ENCODE results near the gene PHTF1.

Gene PHTF1

DNA sequence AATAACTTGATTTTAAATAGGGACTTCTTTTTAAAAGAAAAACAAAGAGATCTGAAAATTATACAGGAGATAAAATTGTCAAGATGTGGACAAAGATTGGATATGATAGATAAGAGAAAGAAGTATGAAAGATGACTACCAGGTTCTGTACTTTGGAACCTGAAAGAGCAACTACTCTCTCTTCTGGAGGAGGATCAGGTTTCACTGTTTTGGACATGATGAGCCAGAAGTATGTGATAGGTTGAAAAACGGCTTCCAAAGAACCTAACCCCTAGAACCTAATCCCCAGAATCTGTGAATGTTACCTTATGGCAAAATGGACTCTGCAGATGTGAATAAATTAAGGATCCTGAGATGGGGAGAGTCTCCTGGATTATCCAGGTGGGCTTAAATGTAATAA is 26.8 kb upstream of the PHTF1 start:
- no peak for DNase-seq (ENCODE audit: low spot score)
- Mint-ChIP-seq H3K27ac (peak overlapping the region; percentile 16), H3K36me3 (ENCODE audit: low read depth) (peaks cover 52% of the 10 kb centered on the region)

DNA sequence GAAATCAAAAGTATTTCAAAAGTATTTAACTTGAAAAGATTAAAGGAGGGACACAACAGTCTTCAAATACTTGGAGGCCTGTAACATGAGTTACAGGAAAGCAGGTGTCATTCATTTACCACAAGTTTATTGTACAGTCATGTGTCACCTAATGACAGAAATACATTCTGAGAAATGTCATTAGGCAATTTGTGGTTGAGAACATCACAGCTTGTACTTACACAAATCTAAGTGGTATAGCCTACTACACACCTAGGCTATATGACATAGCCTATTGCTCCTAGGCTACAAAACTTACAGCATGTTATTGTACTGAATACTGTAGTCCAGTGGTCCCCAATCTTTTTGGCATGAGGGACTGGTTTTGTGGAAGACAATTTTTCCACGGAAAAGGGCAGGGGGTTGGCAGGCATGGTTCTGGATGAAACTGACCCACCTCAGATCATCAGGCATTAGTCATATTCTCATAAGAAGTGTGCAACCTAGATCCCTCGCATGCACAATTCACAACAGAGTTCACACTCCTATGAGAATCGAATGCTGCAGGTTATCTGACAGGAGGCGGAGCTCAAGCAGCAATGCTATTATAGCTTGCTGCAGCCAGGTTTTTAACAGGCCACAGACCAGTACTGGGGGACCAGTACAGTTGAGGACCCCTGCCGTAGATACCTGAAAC is 25.0 kb upstream of the PHTF1 start:
- peaks cover 35% of the 10 kb centered on the region for H3K36me3 Mint-ChIP-seq (ENCODE audit: low read depth)
- H3K27ac Mint-ChIP-seq: peak overlapping the region; percentile 98
- no peaks in the 10 kb centered on the region for H3K9me3 Mint-ChIP-seq
- H3K4me1 Mint-ChIP-seq (ENCODE audit: low read depth): peaks cover 51% of the 10 kb centered on the region
- no peak for DNase-seq (ENCODE audit: low spot score)
- no peaks in the 10 kb centered on the region for H3K27me3 Mint-ChIP-seq (ENCODE audit: low read depth)
- peak overlapping the region; percentile 84 for H3K4me3 Mint-ChIP-seq

More for the DNA sequence above, 26.8 kb upstream of the PHTF1 start:
- H3K4me3 Mint-ChIP-seq: peak overlapping the region; percentile 3
- H3K4me1 Mint-ChIP-seq (ENCODE audit: low read depth): peaks cover 56% of the 10 kb centered on the region
- no peaks in the 10 kb centered on the region for H3K27me3 Mint-ChIP-seq (ENCODE audit: low read depth)
- H3K9me3 Mint-ChIP-seq: no peaks in the 10 kb centered on the region

DNA sequence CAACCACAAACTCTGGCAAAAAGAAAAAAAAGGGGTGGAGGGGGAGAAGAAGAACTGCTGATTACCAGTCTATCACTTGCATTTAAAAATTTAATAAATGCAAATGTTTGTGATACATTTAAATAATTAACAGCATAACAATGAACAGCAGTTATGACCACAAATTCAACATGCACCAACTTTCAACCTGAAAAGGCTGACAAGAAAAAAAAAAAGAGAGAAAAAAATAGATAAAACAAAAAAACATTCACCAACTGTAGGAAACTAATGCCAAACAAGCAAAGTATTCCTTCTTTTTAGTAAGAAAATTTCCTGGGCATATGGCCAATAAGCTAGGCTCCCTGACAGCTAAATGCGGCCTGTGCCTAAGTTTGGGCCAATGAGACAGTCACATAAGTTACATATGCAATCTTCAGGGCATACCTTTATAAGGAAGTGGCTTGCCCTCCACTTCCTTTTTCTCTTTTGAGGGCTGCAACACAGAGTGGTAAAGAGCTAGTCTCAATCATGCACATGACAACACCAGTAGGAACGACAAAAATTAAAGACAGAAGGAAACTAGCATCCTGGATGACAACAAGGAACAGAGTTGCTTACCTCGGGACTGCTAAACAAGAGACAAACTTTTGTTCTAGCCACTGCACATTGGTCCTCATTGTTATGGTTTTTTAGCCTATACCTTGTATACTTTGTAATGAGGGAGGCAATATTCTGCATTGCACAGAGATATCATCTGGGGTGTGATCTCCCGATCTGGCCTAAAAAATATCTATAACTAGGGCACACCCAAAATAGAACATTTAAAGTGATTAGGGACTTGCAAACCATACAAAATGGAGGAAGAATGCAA is 24.2 kb upstream of the PHTF1 start:
- Mint-ChIP-seq H3K9me3 (peaks cover 3% of the 10 kb centered on the region), H3K36me3 (ENCODE audit: low read depth) (peaks cover 34% of the 10 kb centered on the region), H3K4me1 (ENCODE audit: low read depth) (peaks cover 53% of the 10 kb centered on the region), H3K27ac (peak overlapping the region; percentile 98), H3K4me3 (peak overlapping the region; percentile 84), H3K27me3 (ENCODE audit: low read depth) (no peaks in the 10 kb centered on the region)
- DNase-seq (ENCODE audit: low spot score): peak; percentile 32

DNA sequence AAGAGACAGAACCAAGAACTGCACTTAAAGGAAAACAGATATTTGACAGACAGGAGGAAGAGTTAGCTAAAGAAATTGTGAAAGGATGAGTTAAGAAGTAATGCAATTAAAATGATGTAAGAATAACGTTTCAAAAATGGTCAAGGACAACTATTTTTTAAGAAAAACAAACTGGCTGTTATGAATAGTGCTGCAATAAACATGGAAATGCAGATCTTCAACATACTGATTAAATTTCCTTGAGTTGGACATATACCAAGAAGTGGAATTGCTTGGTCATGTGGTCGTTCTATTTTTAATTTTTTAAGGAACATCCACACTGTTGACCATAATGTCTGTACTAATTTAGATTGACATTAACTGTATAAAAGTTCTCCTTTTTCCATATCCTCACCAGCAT is 23.1 kb upstream of the PHTF1 start:
- Mint-ChIP-seq H3K27me3 (ENCODE audit: low read depth) (no peaks in the 10 kb centered on the region), H3K4me3 (no peak overlapping the region), H3K9me3 (peaks cover 5% of the 10 kb centered on the region), H3K4me1 (ENCODE audit: low read depth) (peaks cover 46% of the 10 kb centered on the region), H3K27ac (no peak overlapping the region), H3K36me3 (ENCODE audit: low read depth) (peaks cover 28% of the 10 kb centered on the region)
- DNase-seq (ENCODE audit: low spot score): no peak

DNA sequence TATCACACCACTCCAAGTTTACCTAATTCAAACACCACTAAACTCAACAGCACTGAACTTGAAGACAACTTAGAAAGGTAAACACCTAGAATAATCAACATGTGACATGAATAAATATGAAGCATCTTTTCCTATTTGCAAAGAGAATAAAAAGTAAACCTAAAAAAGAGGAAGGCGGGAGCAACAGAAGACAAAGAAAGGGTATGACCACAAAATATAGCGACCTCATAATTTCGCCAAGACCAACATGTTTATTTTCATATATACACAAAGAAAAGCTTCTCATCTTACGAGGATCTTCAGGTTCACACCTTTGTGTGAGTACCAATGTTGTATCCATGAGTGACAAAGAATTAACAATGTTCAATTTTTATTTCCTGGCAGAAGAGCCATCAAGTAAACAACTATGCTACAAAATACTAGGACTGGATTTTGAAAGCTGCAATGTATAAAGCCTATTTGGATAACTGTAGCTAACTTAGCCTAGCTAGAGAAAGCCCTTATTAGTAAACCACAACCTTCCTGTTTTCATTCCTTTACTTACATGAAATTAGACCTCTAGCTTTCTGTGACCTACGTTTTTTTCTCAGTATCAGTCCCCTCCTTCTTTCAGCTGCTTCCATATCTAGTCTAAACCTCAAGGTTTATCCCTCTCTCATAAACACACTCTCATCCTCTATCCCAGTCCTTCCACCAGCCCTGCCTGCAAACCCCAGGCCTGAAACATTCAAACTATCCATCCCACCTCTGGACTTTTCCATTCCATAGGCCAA is 21.3 kb upstream of the PHTF1 start:
- peaks cover 31% of the 10 kb centered on the region for H3K4me1 Mint-ChIP-seq (ENCODE audit: low read depth)
- peaks cover 5% of the 10 kb centered on the region for H3K9me3 Mint-ChIP-seq
- no peak for DNase-seq (ENCODE audit: low spot score)
- no peaks in the 10 kb centered on the region for H3K27me3 Mint-ChIP-seq (ENCODE audit: low read depth)
- no peak overlapping the region for H3K4me3 Mint-ChIP-seq
- peaks cover 24% of the 10 kb centered on the region for H3K36me3 Mint-ChIP-seq (ENCODE audit: low read depth)
- H3K27ac Mint-ChIP-seq: no peak overlapping the region

DNA sequence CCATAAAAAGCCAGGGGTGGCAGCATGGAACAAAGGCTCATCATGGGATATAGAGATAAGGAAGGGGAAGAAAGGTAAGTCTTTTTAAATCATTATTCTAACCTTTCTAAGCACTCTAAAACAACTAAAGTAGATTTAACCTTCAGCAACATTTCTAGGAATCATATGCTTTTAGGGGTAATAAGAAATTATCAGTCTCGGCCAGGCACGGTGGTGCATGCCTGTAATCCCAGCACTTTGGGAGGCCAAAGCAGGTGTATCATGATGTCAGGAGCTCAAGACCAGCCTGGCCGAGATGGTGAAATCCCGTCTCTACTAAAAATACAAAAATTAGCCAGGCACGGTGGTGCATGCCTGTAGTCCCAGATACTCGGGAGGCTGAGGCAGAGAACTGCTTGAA is 20.3 kb upstream of the PHTF1 start:
- Mint-ChIP-seq H3K4me3 (no peak overlapping the region), H3K4me1 (ENCODE audit: low read depth) (peaks cover 29% of the 10 kb centered on the region), H3K9me3 (peaks cover 5% of the 10 kb centered on the region), H3K27me3 (ENCODE audit: low read depth) (no peaks in the 10 kb centered on the region), H3K27ac (no peak overlapping the region), H3K36me3 (ENCODE audit: low read depth) (peaks cover 27% of the 10 kb centered on the region)
- no peak for DNase-seq (ENCODE audit: low spot score)

DNA sequence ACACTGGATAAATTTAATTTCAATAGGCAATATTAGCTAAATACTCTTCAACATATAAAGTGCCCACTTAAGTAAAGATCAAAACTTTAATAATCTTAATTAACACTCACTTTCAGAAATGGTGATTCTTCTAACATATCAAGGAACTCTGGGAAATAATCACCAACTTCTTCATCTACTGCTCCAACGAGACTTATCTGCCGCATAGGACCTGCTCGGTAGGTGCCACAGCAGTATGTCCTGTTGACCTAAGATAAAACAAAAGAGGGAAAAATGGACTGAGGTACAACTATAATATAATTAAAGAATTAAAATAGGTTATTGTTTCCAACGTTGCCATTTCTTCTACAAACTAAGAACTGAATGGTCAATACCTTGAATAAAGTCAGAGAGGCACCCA is 18.3 kb upstream of the PHTF1 start:
- no peaks in the 10 kb centered on the region for H3K27me3 Mint-ChIP-seq (ENCODE audit: low read depth)
- H3K4me3 Mint-ChIP-seq: no peak overlapping the region
- H3K27ac Mint-ChIP-seq: no peak overlapping the region
- H3K4me1 Mint-ChIP-seq (ENCODE audit: low read depth): peaks cover 9% of the 10 kb centered on the region
- H3K9me3 Mint-ChIP-seq: peaks cover 5% of the 10 kb centered on the region
- DNase-seq (ENCODE audit: low spot score): no peak
- H3K36me3 Mint-ChIP-seq (ENCODE audit: low read depth): peaks cover 29% of the 10 kb centered on the region

DNA sequence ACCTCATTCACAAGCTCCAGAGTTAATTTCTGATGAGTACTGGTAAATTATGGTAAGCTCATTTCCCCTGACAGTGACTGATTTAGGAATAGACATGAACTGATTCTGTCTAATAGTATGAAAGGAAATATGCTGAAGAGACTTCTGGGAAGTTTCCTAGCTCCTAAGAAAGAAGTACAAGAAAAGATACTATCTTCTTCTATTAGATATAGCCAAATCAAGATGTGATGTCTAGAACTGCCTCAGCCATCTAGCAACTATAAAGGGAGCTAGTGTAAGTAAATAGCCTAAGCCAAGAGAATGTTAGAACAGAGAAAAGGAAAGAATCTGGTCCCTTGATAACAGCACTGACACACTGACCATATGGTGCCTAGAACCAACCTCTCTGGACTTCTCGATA is 10.7 kb upstream of the PHTF1 start:
- Mint-ChIP-seq H3K4me3 (no peak overlapping the region), H3K36me3 (ENCODE audit: low read depth) (peaks cover 41% of the 10 kb centered on the region), H3K9me3 (no peaks in the 10 kb centered on the region), H3K27ac (no peak overlapping the region), H3K4me1 (ENCODE audit: low read depth) (peaks cover 39% of the 10 kb centered on the region), H3K27me3 (ENCODE audit: low read depth) (no peaks in the 10 kb centered on the region)
- DNase-seq (ENCODE audit: low spot score): no peak

DNA sequence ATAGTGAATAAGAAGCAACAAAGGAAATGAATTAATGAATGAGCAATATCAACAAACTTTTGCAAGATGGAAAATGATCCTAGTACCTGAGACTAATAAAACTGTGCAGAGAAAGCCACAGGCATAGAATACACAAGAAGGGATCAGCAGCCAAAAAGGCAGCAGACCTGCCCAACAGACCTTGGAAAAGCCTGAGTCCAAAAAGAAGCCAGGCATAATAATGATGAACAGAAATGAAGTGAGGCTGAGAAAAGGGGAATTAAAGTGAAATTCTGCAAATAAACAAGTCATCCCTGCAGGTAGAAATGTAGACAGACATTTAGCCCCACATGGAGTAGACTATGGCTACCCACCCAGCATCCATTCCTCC is 10.3 kb upstream of the PHTF1 start:
- Mint-ChIP-seq H3K27ac (no peak overlapping the region), H3K4me3 (no peak overlapping the region), H3K36me3 (ENCODE audit: low read depth) (peaks cover 41% of the 10 kb centered on the region), H3K27me3 (ENCODE audit: low read depth) (no peaks in the 10 kb centered on the region), H3K4me1 (ENCODE audit: low read depth) (peaks cover 39% of the 10 kb centered on the region), H3K9me3 (no peaks in the 10 kb centered on the region)
- DNase-seq (ENCODE audit: low spot score): no peak

DNA sequence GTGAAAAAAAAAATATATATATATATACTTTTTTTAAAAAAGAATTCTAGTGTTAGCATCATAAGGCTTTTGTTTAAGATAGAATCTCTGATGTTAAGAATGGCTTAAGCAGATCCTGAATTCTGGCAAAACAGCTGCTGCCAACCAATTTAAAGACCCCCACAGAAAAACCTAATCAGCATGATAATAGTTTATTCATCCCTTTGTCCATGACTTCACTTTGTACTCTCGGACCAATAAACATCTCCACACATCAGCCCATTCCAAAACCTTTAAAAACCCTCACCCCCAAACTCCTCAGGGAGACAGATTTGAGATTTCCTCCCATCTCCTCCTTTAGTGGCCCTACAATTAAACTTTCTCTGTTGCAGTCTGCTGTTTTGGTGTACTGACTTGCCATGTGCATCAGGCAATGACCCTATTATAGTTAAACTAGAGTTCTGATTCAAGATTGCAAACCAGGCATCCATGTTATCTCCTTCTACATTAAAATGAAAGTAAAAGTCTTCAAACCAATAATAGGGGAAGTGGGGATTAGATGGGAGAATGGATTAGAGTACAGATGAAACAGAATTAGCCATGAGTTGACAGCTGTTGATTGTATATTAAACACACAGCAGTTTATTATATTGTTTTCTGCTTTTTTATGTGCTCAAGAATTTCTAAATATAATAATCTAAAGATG is 9.8 kb upstream of the PHTF1 start:
- Mint-ChIP-seq H3K27ac (no peak overlapping the region), H3K9me3 (no peaks in the 10 kb centered on the region), H3K4me3 (no peak overlapping the region), H3K36me3 (ENCODE audit: low read depth) (peaks cover 41% of the 10 kb centered on the region), H3K27me3 (ENCODE audit: low read depth) (no peaks in the 10 kb centered on the region), H3K4me1 (ENCODE audit: low read depth) (peaks cover 39% of the 10 kb centered on the region)
- DNase-seq (ENCODE audit: low spot score): no peak

DNA sequence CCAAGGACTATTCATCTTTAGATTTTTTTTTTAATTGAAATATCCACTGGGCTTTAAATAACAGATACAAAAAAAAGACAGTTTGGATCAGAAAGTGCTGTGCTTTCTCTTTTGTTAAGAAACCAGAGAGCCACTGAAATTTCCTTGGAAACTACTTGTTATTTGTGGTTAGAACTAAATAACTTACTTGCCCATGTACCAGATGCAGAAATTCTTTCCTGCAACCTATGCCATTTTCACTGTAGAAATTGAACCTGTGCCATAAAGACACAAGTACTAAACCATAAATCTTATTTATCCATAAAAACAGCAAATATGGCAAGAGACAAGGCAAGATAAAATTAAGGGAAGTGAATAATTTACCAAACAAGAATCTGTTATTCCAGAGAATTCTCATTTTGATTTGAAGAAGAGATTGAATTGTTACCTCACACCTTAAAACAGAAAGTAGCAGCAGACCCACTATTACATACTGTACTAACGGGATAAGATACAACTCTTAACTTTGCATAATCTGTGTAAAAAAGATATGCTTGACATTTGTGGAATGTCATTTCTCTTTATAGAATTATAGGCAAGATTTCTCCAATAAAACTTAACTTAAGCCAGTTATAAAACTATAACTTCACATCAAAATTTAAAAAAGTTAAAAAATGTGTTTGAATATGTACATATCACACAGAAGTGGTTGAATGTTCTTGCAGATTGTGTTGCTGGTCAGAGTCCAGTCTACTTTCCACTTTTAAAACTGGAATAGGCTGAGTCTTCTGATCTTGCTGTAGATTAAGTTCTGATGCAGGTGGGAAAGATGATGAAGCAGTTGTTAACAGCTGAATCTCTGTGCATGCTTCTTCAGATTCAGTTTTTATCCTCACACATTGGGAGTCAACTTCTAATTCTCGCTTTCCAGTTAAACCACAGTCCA is 6.3 kb upstream of the PHTF1 start:
- H3K36me3 Mint-ChIP-seq (ENCODE audit: low read depth): peaks cover 47% of the 10 kb centered on the region
- no peak overlapping the region for H3K4me3 Mint-ChIP-seq
- no peaks in the 10 kb centered on the region for H3K27me3 Mint-ChIP-seq (ENCODE audit: low read depth)
- H3K27ac Mint-ChIP-seq: no peak overlapping the region
- no peaks in the 10 kb centered on the region for H3K9me3 Mint-ChIP-seq
- DNase-seq (ENCODE audit: low spot score): no peak
- H3K4me1 Mint-ChIP-seq (ENCODE audit: low read depth): peaks cover 40% of the 10 kb centered on the region

DNA sequence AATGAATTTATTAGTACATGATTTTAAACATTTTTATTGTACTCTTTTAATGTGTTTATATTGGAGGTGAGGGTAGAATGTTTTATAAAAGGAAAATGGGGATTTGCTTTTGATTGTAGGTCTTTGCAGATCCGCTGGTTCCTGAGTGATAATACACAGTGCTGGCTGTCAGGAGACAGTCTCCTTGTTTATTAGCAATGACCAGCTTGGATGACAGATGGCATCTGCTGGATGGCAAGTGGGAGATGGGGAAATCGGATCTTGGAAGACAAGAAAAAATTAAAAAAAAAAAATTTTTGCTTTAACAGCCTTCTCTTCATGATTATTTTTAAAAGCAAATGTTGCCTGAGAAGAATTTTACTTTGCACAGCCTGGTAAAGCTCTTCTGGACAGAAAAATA is 4.4 kb upstream of the PHTF1 start:
- Mint-ChIP-seq H3K4me3 (no peak overlapping the region), H3K27me3 (ENCODE audit: low read depth) (no peaks in the 10 kb centered on the region), H3K36me3 (ENCODE audit: low read depth) (peaks cover 41% of the 10 kb centered on the region), H3K27ac (no peak overlapping the region), H3K4me1 (ENCODE audit: low read depth) (peaks cover 28% of the 10 kb centered on the region), H3K9me3 (no peaks in the 10 kb centered on the region)
- no peak for DNase-seq (ENCODE audit: low spot score)

DNA sequence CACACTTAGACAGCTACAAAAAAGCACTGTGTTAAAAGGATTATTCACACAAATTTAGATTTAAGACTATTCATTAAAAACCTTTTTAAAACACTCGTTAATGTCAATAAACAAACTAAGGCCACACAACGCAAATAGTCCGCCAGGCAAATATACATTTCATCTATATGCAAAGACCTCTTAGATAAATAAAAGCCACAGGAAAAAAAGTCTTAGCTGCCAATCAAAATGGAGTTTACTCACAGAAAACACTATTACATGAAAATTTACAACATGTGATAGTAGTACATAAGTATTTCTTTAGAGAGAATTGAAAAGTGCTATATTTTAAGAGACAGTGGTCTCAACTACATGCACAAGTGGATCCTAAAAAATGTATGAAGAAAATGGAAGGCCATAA is 2.7 kb upstream of the PHTF1 start:
- no peak for DNase-seq (ENCODE audit: low spot score)
- H3K27me3 Mint-ChIP-seq (ENCODE audit: low read depth): no peaks in the 10 kb centered on the region
- no peak overlapping the region for H3K4me3 Mint-ChIP-seq
- no peak overlapping the region for H3K27ac Mint-ChIP-seq
- peaks cover 36% of the 10 kb centered on the region for H3K36me3 Mint-ChIP-seq (ENCODE audit: low read depth)
- peaks cover 28% of the 10 kb centered on the region for H3K4me1 Mint-ChIP-seq (ENCODE audit: low read depth)
- no peaks in the 10 kb centered on the region for H3K9me3 Mint-ChIP-seq
